ENCODE measurements around the gene PPP1R9A. TPM values are rescaled to one million over a fixed set of nuclear protein-coding genes. Genes with fewer than 3 reads are reported as not detected.

PPP1R9A gene
- total RNA-seq, 2 experiments from 2014 or later: not detected

GRCh38 chr7:94962661-94963060 is 55.3 kb downstream of the PPP1R9A start:
- Mint-ChIP-seq H3K4me1 (no peaks in the 10 kb centered on the region), H3K36me3 (ENCODE audit: low read depth) (no peaks in the 10 kb centered on the region), H3K27ac (no peak overlapping the region), H3K27me3 (no peaks in the 10 kb centered on the region), H3K4me3 (no peak overlapping the region), H3K9me3 (ENCODE audit: low read depth) (peaks cover 7% of the 10 kb centered on the region)
- DNase-seq (no peak), ATAC-seq (no peak)
- intact Hi-C loops (cut with DNase I, micrococcal nuclease): no loop called here
- CTCF ChIA-PET: no interaction called here
- POLR2A ChIA-PET: no interaction called here

GRCh38 chr7:94969434-94970084 is 62.2 kb downstream of the PPP1R9A start:
- H3K36me3 Mint-ChIP-seq (ENCODE audit: low read depth): no peaks in the 10 kb centered on the region
- intact Hi-C loops (cut with DNase I, micrococcal nuclease): no loop called here
- DNase-seq (no peak), ATAC-seq (no peak)
- peaks cover 8% of the 10 kb centered on the region for H3K9me3 Mint-ChIP-seq (ENCODE audit: low read depth)
- no peak overlapping the region for H3K4me3 Mint-ChIP-seq
- no peaks in the 10 kb centered on the region for H3K4me1 Mint-ChIP-seq
- ChIA-PET CTCF (no interaction called here), POLR2A (no interaction called here)
- H3K27me3 Mint-ChIP-seq: peaks cover 2% of the 10 kb centered on the region
- no peak overlapping the region for H3K27ac Mint-ChIP-seq

DNA sequence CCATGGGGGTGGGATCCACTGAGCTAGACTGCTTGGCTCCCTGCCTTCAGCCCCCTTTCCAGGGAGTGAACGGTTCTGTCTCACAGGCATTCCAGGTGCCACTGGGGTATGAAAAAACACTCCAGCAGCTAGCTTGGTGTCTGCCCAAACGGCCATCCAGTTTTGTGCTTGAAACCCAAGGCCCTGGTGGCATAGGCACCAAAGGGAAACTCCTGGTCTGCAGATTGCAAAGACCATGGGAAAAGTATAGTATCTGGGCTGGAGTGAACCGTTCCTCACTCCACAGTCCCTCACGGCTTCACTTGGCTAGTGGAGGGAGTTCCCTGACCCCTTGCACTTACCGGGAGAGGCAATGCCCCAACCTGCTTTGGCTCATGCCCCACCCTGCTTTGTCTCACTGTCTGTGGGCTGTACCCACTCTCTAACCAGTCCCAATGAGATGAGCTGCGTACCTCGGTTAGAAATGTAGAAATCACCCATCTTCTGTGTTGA is 62.7 kb downstream of the PPP1R9A start:
- intact Hi-C loops (cut with DNase I, micrococcal nuclease): no loop called here
- CTCF ChIA-PET: no interaction called here
- H3K4me1 Mint-ChIP-seq: no peaks in the 10 kb centered on the region
- no peak overlapping the region for H3K27ac Mint-ChIP-seq
- POLR2A ChIA-PET: no interaction called here
- no peaks in the 10 kb centered on the region for H3K36me3 Mint-ChIP-seq (ENCODE audit: low read depth)
- no peak for DNase-seq
- peaks cover 8% of the 10 kb centered on the region for H3K9me3 Mint-ChIP-seq (ENCODE audit: low read depth)
- no peak overlapping the region for H3K4me3 Mint-ChIP-seq
- ATAC-seq: no peak
- H3K27me3 Mint-ChIP-seq: peaks cover 2% of the 10 kb centered on the region

- DNase-seq (no peak), ATAC-seq (no peak)
- no peaks in the 10 kb centered on the region for H3K36me3 Mint-ChIP-seq (ENCODE audit: low read depth)
- peaks cover 5% of the 10 kb centered on the region for H3K9me3 Mint-ChIP-seq (ENCODE audit: low read depth)
- H3K27me3 Mint-ChIP-seq: peaks cover 2% of the 10 kb centered on the region
- POLR2A ChIA-PET: no interaction called here
- H3K4me1 Mint-ChIP-seq: no peaks in the 10 kb centered on the region
- CTCF ChIA-PET: no interaction called here
- no peak overlapping the region for H3K27ac Mint-ChIP-seq
- intact Hi-C loops (cut with DNase I, micrococcal nuclease): no loop called here
- no peak overlapping the region for H3K4me3 Mint-ChIP-seq
These were observed 63.9 kb downstream of the PPP1R9A start for GRCh38 chr7:94971051-94971867.

- ChIA-PET POLR2A (no interaction called here), CTCF (no interaction called here)
- no peaks in the 10 kb centered on the region for H3K36me3 Mint-ChIP-seq (ENCODE audit: low read depth)
These were observed 64.9 kb downstream of the PPP1R9A start for GRCh38 chr7:94972296-94972695.

GRCh38 chr7:94973844-94974243 is 66.5 kb downstream of the PPP1R9A start:
- ATAC-seq (no peak), DNase-seq (no peak)
- H3K27me3 Mint-ChIP-seq: no peaks in the 10 kb centered on the region
- no peaks in the 10 kb centered on the region for H3K36me3 Mint-ChIP-seq (ENCODE audit: low read depth)
- no peaks in the 10 kb centered on the region for H3K4me1 Mint-ChIP-seq
- no peak overlapping the region for H3K4me3 Mint-ChIP-seq
- H3K9me3 Mint-ChIP-seq (ENCODE audit: low read depth): no peaks in the 10 kb centered on the region
- H3K27ac Mint-ChIP-seq: no peak overlapping the region
- ChIA-PET CTCF (no interaction called here), POLR2A (no interaction called here)
- intact Hi-C loops (cut with DNase I, micrococcal nuclease): no loop called here

More at GRCh38 chr7:94972296-94972695, 64.9 kb downstream of the PPP1R9A start:
- no peak overlapping the region for H3K27ac Mint-ChIP-seq
- no peaks in the 10 kb centered on the region for H3K4me1 Mint-ChIP-seq
- DNase-seq (no peak), ATAC-seq (no peak)
- no peak overlapping the region for H3K4me3 Mint-ChIP-seq
- H3K27me3 Mint-ChIP-seq: peaks cover 2% of the 10 kb centered on the region
- H3K9me3 Mint-ChIP-seq (ENCODE audit: low read depth): peaks cover 2% of the 10 kb centered on the region
- intact Hi-C loops (cut with DNase I, micrococcal nuclease): no loop called here

GRCh38 chr7:94974423-94974822 is 67.0 kb downstream of the PPP1R9A start:
- Mint-ChIP-seq H3K4me3 (no peak overlapping the region), H3K27me3 (no peaks in the 10 kb centered on the region), H3K36me3 (ENCODE audit: low read depth) (no peaks in the 10 kb centered on the region), H3K9me3 (ENCODE audit: low read depth) (no peaks in the 10 kb centered on the region), H3K4me1 (no peaks in the 10 kb centered on the region), H3K27ac (no peak overlapping the region)
- no peak for DNase-seq
- intact Hi-C loops (cut with DNase I, micrococcal nuclease): no loop called here
- ChIA-PET CTCF (no interaction called here), POLR2A (no interaction called here)
- ATAC-seq: no peak

- CTCF ChIA-PET: no interaction called here
- Mint-ChIP-seq H3K27ac (no peak overlapping the region), H3K4me1 (no peaks in the 10 kb centered on the region), H3K27me3 (no peaks in the 10 kb centered on the region), H3K36me3 (ENCODE audit: low read depth) (no peaks in the 10 kb centered on the region), H3K4me3 (no peak overlapping the region), H3K9me3 (ENCODE audit: low read depth) (no peaks in the 10 kb centered on the region)
- intact Hi-C loops (cut with DNase I, micrococcal nuclease): no loop called here
- POLR2A ChIA-PET: no interaction called here
- no peak for DNase-seq
- no peak for ATAC-seq
These were observed 67.9 kb downstream of the PPP1R9A start for GRCh38 chr7:94975336-94975735.

DNA sequence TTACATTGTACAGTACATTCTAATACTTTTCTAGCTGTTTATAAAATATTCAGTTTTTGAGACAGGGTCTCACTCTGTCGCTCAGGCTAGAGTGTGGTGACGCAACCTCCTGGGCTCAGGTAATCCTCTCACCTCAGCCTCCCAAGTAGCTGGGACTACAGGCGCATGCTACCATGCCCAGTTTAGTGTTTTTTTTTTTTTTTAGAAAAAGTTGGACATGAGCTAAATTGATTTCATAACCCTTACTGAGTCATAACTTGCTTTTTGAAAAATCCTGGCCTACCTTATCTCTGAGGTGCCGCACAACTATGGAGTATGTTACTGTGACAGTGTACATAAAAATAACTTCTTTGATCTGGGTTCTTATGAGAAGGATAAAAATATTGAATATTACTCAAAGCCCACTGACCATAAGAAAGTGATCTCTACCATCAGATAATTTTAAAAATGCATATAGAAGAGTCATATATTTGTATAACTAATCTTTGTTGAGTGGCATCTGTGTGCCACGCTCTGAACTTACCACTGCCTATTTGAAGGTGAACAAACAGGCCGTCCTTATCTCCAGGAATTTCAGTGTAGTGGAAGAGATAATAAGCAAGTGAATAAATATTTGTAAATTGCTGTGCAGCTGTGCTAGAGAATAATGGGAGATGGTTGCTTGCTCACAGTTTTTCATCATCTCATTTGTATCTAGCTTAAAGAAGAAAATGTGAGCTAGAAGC is 73.2 kb downstream of the PPP1R9A start:
- POLR2A ChIA-PET: interaction anchor here (0.7 kb wide), 1 partner anchor 393 kb away, joined by 7 read pairs; no protein-coding TSS in a partner anchor
- ATAC-seq (no peak), DNase-seq (no peak)
- peaks cover 1% of the 10 kb centered on the region for H3K9me3 Mint-ChIP-seq (ENCODE audit: low read depth)
- no peaks in the 10 kb centered on the region for H3K36me3 Mint-ChIP-seq (ENCODE audit: low read depth)
- intact Hi-C loops (cut with DNase I, micrococcal nuclease): no loop called here
- CTCF ChIA-PET: no interaction called here
- no peak overlapping the region for H3K4me3 Mint-ChIP-seq
- H3K4me1 Mint-ChIP-seq: no peaks in the 10 kb centered on the region
- no peak overlapping the region for H3K27ac Mint-ChIP-seq
- no peaks in the 10 kb centered on the region for H3K27me3 Mint-ChIP-seq

DNA sequence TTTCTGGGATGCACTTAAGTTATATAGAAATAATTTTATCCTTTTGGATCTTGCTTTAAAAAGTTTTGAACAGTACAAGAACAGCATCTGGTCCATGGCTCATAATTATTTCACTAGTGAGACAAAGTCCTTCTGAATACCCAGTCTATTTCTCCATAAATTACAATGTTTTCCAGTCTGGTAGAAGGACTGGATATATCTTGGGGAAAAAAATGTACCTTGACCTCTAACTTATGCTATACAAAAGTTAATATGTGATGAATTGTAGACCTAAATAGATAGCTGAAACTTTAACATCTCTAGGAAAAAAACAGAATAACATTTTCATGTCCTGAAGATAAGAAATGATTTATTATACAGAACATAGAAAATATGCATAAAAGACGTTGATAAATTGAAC is 88.5 kb downstream of the PPP1R9A start:
- Mint-ChIP-seq H3K9me3 (ENCODE audit: low read depth) (no peaks in the 10 kb centered on the region), H3K27me3 (no peaks in the 10 kb centered on the region), H3K27ac (no peak overlapping the region), H3K36me3 (ENCODE audit: low read depth) (no peaks in the 10 kb centered on the region), H3K4me1 (no peaks in the 10 kb centered on the region), H3K4me3 (no peak overlapping the region)
- POLR2A ChIA-PET: no interaction called here
- ATAC-seq (no peak), DNase-seq (no peak)
- CTCF ChIA-PET: interaction anchor here (0.6 kb wide), 1 partner anchor 224 kb away, joined by 3 read pairs; no protein-coding TSS in a partner anchor
- intact Hi-C loops (cut with DNase I, micrococcal nuclease): no loop called here

- H3K27ac Mint-ChIP-seq: no peak overlapping the region
- H3K9me3 Mint-ChIP-seq (ENCODE audit: low read depth): no peaks in the 10 kb centered on the region
- intact Hi-C loops (cut with DNase I, micrococcal nuclease): no loop called here
- no peaks in the 10 kb centered on the region for H3K4me1 Mint-ChIP-seq
- no peaks in the 10 kb centered on the region for H3K36me3 Mint-ChIP-seq (ENCODE audit: low read depth)
- no peak for DNase-seq
- ATAC-seq: no peak
- ChIA-PET POLR2A (no interaction called here), CTCF (interaction anchor here (0.6 kb wide), 1 partner anchor 224 kb away, joined by 3 read pairs; no protein-coding TSS in a partner anchor)
- no peaks in the 10 kb centered on the region for H3K27me3 Mint-ChIP-seq
- H3K4me3 Mint-ChIP-seq: no peak overlapping the region
These were observed 89.0 kb downstream of the PPP1R9A start for GRCh38 chr7:94996369-94996768.

- ChIA-PET CTCF (interaction anchor here (1.1 kb wide), 1 partner anchor 9 kb away, joined by 3 read pairs; no protein-coding TSS in a partner anchor), POLR2A (no interaction called here)
- Mint-ChIP-seq H3K27me3 (no peaks in the 10 kb centered on the region), H3K4me3 (no peak overlapping the region), H3K9me3 (ENCODE audit: low read depth) (no peaks in the 10 kb centered on the region), H3K4me1 (no peaks in the 10 kb centered on the region), H3K36me3 (ENCODE audit: low read depth) (no peaks in the 10 kb centered on the region), H3K27ac (no peak overlapping the region)
- ATAC-seq (no peak), DNase-seq (no peak)
- intact Hi-C loops (cut with DNase I, micrococcal nuclease): no loop called here
These were observed 90.2 kb downstream of the PPP1R9A start for GRCh38 chr7:94997547-94997946.
